A549 (cell line): ENCODE results near the gene SRPK1. TPM values are rescaled to one million over a fixed set of nuclear protein-coding genes. Genes with fewer than 3 reads are reported as not detected.

Experiments used
- ATAC-seq, 2 experiments: fragments of 200-7000 bp in 1 of 2; fragments of >200 bp in 1 of 2; cut with Nextera tagmentation in 1 of 2; cut with Tn5 transposase in 1 of 2; 3 replicates each; pipeline versions ENCODE4 v1.8.0 to v1.9.1; 2018 to 2020; ENCODE audit warnings: mild to moderate bottlenecking in 1 of 2, moderate library complexity in 1 of 2
- CTCF ChIA-PET: fragments of 300-600 bp; sonication (Branson Sonifier 250); formaldehyde crosslinking; extraction: SDS; loops from one replicate; lab custom pipeline; 2021; ENCODE audit warnings: antibody characterized with exemption, inconsistent platforms; lab: Yijun Ruan, JAX
- POLR2A ChIA-PET: fragments of 350-600 bp; formaldehyde crosslinking; extraction: SDS; loops from one replicate; lab custom pipeline; 2021; ENCODE audit warnings: antibody characterized with exemption, inconsistent platforms; lab: Yijun Ruan, JAX
- DNase-seq, 2 experiments: peaks; one replicate each; pipeline versions ENCODE4 v3.0.0 to v3.0.0-alpha.2; 2011 to 2016; ENCODE audit warnings: low read depth in 1 of 2, low spot score in 1 of 2
- FAIRE-seq: peaks from 2 replicates; lab custom pipeline; 2011; peaks lifted over from hg19 to GRCh38; lab: Jason Lieb, UNC
- H3K27ac ChIP-seq, 2 experiments: fragments of >200 bp; sonication (Bioruptor Twin); formaldehyde crosslinking; 3 replicates each; pipeline ENCODE4 v1.5.1; 2016 to 2017
- H3K4me1 ChIP-seq: fragments of >200 bp; sonication (Bioruptor Twin); formaldehyde crosslinking; 3 replicates; pipeline ENCODE4 v1.6.1; 2016
- H3K4me2 ChIP-seq: fragments of >200 bp; sonication (Bioruptor Twin); formaldehyde crosslinking; 3 replicates; pipeline ENCODE4 v1.6.1; 2016
- H3K4me3 ChIP-seq: fragments of >200 bp; sonication (Bioruptor Twin); formaldehyde crosslinking; 3 replicates; pipeline ENCODE4 v1.5.1; 2016
- H3K9me3 ChIP-seq: fragments of >200 bp; sonication (Bioruptor Twin); formaldehyde crosslinking; 3 replicates; pipeline ENCODE4 v1.6.1; 2016
- CBX2 ChIP-seq: fragments of 200-600 bp; sonication (generic); IDR thresholded peaks from 2 replicates; pipeline ENCODE4 v1.6.1; 2016; ENCODE audit warnings: low read depth, mild to moderate bottlenecking, borderline replicate concordance
- EHMT2 ChIP-seq: fragments of 200-600 bp; sonication (generic); IDR thresholded peaks from 2 replicates; pipeline ENCODE4 v1.6.1; 2016; ENCODE audit warnings: antibody characterized with exemption, low read depth, mild to moderate bottlenecking, moderate library complexity
- GATA3 ChIP-seq: IDR thresholded peaks from 2 replicates; pipeline ENCODE4 v1.6.1; 2012; ENCODE audit warnings: borderline replicate concordance
- HOXB13 ChIP-seq: fragments of 250-450 bp; sonication (Bioruptor Pico); IDR thresholded peaks from 2 replicates; pipeline ENCODE4 v1.5.0; 2020; ENCODE audit warnings: low read depth, mild to moderate bottlenecking, moderate library complexity
- JUNB ChIP-seq: fragments of >200 bp; sonication (Bioruptor Twin); formaldehyde crosslinking; IDR thresholded peaks from 2 replicates; pipeline ENCODE4 v1.6.1; 2016
- MAFK ChIP-seq: fragments of 450-650 bp; IDR thresholded peaks from 2 replicates; pipeline ENCODE4 v1.6.1; 2014; ENCODE audit not compliant: partially characterized antibody
- MYC ChIP-seq: IDR thresholded peaks from 2 replicates; pipeline ENCODE4 v1.6.1; 2012; ENCODE audit warnings: mild to moderate bottlenecking, inconsistent platforms, low read length, improper control_type of control experiment, borderline replicate concordance
- REST ChIP-seq: fragments of 200-600 bp; sonication (generic); IDR thresholded peaks from 2 replicates; pipeline ENCODE4 v1.6.1; 2016; ENCODE audit warnings: antibody characterized with exemption, mild to moderate bottlenecking, moderate library complexity
- RNF2 ChIP-seq: fragments of 200-600 bp; sonication (generic); IDR thresholded peaks from 2 replicates; pipeline ENCODE4 v1.6.1; 2016; ENCODE audit warnings: low read depth, mild to moderate bottlenecking, antibody characterized with exemption, moderate library complexity, borderline replicate concordance
- SREBF2 ChIP-seq: fragments of 450-650 bp; IDR thresholded peaks from 2 replicates; pipeline ENCODE4 v1.6.1; 2014; ENCODE audit warnings: mild to moderate bottlenecking, moderate library complexity
- USF2 ChIP-seq: fragments of 450-650 bp; IDR thresholded peaks from 2 replicates; pipeline ENCODE4 v1.6.1; 2014; ENCODE audit warnings: antibody characterized with exemption
- ZC3H11A ChIP-seq: fragments of 450-650 bp; IDR thresholded peaks from 2 replicates; pipeline ENCODE4 v1.6.1; 2014; ENCODE audit warnings: antibody characterized with exemption, mild to moderate bottlenecking
- ZFP36 ChIP-seq: fragments of 450-650 bp; IDR thresholded peaks from 2 replicates; pipeline ENCODE4 v1.6.1; 2014; ENCODE audit warnings: borderline replicate concordance; ENCODE audit not compliant: partially characterized antibody
- ZSCAN20 ChIP-seq: fragments of 250-450 bp; sonication (Bioruptor Pico); IDR thresholded peaks from 2 replicates; pipeline ENCODE4 v1.8.0; 2022; ENCODE audit warnings: mild to moderate bottlenecking, moderate library complexity
- WGBS: methylation state at CpG from one replicate; pipeline ENCODE4 v1.1.6; 2017; ENCODE audit errors: missing lambda C conversion rate; 5-methylcytosine and 5-hydroxymethylcytosine counted together
- polyA plus RNA-seq, 4 experiments: library from polyadenylated mRNA; depleted of rRNA in 3 of 4; stranded (reverse); fragments of >200 nt; fragmentation: RNase III in 1 of 4; extraction: RNeasy Plus Mini Kit Qiagen cat#74134 plus additional on column Dnase treatment in 1 of 4; gene quantifications; 2 replicates in 3 of 4; 3 replicates in 1 of 4; pipeline ENCODE4 v1.2.3, GENCODE V29; 2011 to 2017
- TF ChIP-seq, protein P1 (sequence below): fragments of 250-450 bp; sonication (Bioruptor Pico); IDR thresholded peaks from 2 replicates; pipeline ENCODE4 v1.5.0; 2021; ENCODE audit warnings: mild to moderate bottlenecking, moderate library complexity, borderline replicate concordance
- TF ChIP-seq, protein P2 (sequence below): IDR thresholded peaks from 2 replicates; pipeline ENCODE4 v1.6.1; 2012; ENCODE audit warnings: low read depth, borderline replicate concordance

Gene SRPK1
- polyA plus RNA-seq, 2 of the 4 experiments (the other 2 are of a cell fraction), result 46.9 to 65.9 TPM

DNA sequence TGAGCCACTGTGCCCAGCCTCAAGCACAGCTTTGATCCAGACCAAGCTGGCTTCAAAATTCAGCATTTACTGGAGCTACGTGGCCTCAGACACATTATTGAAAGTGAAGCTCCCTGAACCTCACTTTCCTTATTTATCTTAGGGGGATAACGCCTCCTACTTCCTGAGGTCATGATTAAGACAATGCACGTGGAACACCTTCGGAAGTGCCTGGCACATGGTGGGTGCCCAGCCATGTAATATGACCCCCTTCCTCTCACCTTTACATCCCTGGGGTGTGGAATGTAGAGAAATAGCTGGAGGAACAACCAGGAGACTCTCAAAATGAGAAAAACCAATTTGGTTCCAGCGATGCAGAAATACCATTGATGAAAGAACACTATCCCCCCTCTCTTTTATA lies 122.2 kb downstream of the SRPK1 start:
- ChIA-PET CTCF (interaction anchor here (1.7 kb wide), 1 partner anchor 296 kb away, joined by 4 read pairs; no protein-coding TSS in a partner anchor), POLR2A (no interaction called here)
- Histone ChIP-seq H3K4me3 (no peak overlapping the region), H3K27ac (no peak overlapping the region), H3K9me3 (no peaks in the 10 kb centered on the region), H3K4me2 (no peak overlapping the region), H3K4me1 (no peaks in the 10 kb centered on the region)
- FAIRE-seq, result no peak
- WGBS, result 67% methylated on average over 5 of the region's 5 CpGs
- DNase-seq, result no peak
- no peak for ATAC-seq
- no peak for TF ChIP-seq RNF2
- no peak for TF ChIP-seq MAFK
- no peak for TF ChIP-seq ZC3H11A
- TF ChIP-seq, protein P1, sequence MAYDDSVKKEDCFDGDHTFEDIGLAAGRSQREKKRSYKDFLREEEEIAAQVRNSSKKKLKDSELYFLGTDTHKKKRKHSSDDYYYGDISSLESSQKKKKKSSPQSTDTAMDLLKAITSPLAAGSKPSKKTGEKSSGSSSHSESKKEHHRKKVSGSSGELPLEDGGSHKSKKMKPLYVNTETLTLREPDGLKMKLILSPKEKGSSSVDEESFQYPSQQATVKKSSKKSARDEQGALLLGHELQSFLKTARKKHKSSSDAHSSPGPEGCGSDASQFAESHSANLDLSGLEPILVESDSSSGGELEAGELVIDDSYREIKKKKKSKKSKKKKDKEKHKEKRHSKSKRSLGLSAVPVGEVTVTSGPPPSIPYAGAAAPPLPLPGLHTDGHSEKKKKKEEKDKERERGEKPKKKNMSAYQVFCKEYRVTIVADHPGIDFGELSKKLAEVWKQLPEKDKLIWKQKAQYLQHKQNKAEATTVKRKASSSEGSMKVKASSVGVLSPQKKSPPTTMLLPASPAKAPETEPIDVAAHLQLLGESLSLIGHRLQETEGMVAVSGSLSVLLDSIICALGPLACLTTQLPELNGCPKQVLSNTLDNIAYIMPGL (CRISPR knock-in tag), result no peak
- TF ChIP-seq JUNB, result no peak
- no peak for TF ChIP-seq MYC
- no peak for TF ChIP-seq GATA3
- no peak for TF ChIP-seq ZSCAN20 (CRISPR knock-in tag)
- TF ChIP-seq SREBF2, result no peak

DNA sequence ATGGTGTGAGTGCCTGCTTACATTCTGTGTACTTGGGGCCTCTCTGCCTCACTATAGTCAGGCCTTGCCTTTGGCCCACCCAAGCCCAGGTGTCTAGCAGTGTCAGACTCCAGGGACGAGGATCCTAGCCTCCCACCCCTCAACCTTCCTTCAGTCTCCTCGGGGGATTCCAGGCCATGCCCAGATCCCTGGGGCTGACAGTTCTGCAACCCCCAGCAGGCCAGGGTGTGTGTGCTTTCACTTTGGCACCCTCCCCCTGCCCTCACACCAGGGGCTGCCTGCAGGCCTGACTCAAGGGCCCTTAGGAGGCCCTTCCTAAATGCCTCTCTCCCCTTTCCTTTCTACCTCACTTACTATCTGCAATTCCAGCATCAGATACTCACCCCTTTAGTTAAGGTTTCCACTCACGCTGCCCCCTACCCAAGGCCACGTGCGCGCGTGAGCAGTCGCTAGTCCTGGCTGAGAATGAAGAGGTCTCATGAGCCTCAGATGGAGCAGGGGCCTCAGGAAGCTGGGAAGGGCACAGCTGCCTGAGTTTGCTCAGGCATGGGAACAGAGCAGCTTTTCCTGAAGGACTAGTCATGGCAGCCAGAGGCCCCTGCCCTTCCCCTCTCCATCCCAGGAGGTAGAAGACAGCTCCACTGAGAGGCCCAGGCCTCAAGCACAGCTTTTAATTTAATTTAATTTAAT lies 122.9 kb downstream of the SRPK1 start:
- H3K9me3 ChIP-seq, result no peaks in the 10 kb centered on the region
- no peak overlapping the region for H3K27ac ChIP-seq
- TF ChIP-seq, protein P2, sequence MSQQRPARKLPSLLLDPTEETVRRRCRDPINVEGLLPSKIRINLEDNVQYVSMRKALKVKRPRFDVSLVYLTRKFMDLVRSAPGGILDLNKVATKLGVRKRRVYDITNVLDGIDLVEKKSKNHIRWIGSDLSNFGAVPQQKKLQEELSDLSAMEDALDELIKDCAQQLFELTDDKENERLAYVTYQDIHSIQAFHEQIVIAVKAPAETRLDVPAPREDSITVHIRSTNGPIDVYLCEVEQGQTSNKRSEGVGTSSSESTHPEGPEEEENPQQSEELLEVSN, result no peak
- TF ChIP-seq USF2, result no peak
- TF ChIP-seq MAFK, result no peak
- no peak for TF ChIP-seq ZFP36
- 71% methylated on average over 8 of the region's 8 CpGs for WGBS
- no peak overlapping the region for H3K4me3 ChIP-seq
- no peak overlapping the region for H3K4me2 ChIP-seq
- ATAC-seq (no peak; a peak in 1 of 6 replicates), DNase-seq (no peak), FAIRE-seq (no peak)
- ChIA-PET POLR2A (no interaction called here), CTCF (no interaction called here)
- no peaks in the 10 kb centered on the region for H3K4me1 ChIP-seq

- CTCF ChIA-PET, result interaction anchor here (0.6 to 1.4 kb wide), 2 partner anchors 9 to 11 kb away, joined by 3 to 5 read pairs; no protein-coding TSS in a partner anchor
- 56% methylated on average over 4 of the region's 4 CpGs for WGBS
- FAIRE-seq (no peak), ATAC-seq (no peak), DNase-seq (no peak)
- POLR2A ChIA-PET, result no interaction called here
- Histone ChIP-seq H3K4me2 (no peak overlapping the region), H3K4me3 (no peak overlapping the region), H3K9me3 (peaks cover 3% of the 10 kb centered on the region; the same call in 1 of the 3 replicates), H3K4me1 (no peaks in the 10 kb centered on the region), H3K27ac (no peak overlapping the region)
- TF ChIP-seq EHMT2 (no peak), HOXB13 (no peak), CBX2 (no peak), REST (no peak)
Observed at GRCh38 chr6:35796236-35796635, 124.7 kb downstream of the SRPK1 start.
